SKM-1 (cell line): Measurements from ENCODE around the gene ENOX2.

Source experiments
- DNase-seq: peaks from one replicate; lab custom pipeline; 2025; ENCODE audit not compliant: unreplicated experiment; lab: John Stamatoyannopoulos, UW

ENOX2 gene

DNA sequence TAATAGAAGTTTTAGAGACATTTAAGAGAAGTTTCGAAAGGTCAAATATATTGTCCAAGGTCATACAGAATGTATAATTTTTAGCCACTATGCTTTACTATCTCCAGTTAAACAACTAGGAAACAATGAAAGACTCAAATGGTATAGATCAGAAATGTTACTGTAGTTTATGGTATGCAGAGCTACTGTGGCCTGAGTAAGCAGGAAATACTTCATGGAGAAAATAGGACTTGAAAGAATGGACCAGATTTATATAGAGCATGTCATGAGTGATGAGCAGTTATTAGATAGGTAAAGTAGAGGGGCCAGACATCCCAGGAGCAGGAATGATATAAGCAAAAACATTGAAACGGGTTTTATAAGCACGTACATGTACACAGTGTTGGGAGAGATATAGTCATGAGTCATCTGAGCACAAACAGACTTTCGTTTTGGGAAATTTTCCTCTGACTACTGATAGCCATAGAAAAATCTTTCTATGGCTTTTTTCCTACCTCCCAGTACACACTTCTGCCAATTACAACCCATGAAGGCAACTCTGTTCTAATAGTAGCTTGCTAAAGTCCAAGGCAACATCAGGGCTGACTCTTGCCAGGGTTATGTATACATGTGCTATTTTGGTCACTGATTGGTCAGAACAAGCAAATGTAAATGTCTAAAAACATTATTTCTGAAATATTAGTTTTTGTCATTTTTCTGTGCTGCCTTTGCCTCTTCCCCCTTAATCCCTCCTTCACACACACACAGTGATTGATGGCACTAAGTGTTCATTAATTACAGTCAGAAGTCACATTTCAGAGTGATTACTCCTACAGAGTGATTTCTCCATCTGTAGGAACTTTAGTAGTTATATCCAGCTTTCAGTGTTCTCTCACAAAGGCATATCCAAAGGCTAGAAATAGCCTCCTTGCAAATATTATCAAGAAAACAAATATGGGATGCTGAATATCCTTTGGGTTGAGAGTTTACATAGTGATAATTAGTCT lies 198.7 kb downstream of the ENOX2 start:
- DNase-seq, result no peak

DNA sequence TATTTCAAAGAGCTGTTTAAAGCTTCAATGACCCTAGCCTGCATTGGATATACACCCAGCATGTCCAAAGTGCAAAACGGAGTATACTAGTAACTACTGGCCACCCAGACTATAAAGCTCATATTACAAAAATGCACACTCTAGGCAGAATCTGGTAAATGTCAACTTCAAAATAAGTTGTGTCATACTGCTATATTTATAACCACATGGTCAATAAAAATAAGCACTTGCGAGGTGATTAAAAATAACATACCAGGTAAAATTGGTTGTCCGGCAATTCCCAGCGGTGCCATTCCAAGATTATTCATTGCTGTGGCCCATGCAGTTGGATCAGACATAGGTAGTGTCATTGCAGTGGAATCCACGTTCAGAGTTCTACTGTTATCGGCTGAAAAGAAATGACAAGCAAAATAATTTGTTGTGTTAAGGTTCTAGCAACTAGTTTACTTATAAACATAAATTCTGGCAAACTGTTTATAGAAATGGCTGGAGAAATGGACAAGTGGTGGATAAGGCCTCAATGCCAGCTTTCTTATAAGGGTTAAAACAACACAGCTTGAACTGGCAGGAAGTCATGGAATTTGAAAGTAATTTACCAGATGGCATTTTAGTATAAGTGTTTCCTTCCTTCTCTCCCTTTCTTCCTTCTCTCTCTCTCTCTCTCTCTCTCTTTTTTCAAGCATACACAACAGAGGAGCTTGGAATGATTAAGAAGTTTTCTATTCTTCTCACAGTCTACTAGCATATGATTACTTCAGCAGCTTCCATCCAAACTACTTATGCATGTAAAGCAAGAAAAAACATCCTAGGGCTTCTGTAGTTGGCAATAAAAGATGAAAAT lies 199.9 kb downstream of the ENOX2 start:
- no peak for DNase-seq

DNA sequence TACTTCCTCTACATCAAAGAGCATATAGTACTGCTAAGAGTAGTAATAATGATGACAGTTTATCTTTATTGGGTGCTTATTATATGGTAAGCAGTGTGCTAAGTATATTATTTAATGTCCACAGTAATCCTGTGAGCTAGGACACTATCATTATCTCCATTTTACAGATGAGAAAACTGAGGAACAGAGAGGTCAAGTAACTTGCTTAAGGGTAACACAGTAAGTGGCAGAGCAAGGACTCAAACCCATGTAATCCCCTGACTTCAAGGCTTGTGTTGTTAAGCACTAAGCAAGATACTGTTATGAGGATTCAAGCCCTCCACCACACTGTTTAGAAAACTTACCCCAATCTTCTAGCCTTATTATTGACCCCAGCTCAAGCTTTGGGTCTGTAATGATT lies 202.4 kb downstream of the ENOX2 start:
- no peak for DNase-seq

DNA sequence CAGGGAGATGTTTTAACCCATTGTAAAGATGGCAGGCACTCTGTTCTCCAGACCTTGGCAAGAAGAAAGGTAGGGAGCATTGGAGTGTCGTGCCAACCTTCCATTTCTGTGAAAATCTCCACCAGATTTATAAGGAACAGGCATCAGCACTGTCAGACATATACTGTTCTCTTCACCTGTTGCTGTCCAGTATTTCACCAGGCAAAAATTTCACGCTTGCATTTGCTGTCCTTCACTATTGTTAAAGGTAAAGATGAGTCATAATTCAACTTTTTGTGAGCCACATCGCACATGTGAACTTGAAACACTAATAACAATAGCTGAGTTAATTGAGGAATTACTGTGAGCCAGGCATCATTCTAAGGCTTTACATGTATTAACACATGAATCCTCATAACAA lies 203.4 kb downstream of the ENOX2 start:
- no peak for DNase-seq

DNA sequence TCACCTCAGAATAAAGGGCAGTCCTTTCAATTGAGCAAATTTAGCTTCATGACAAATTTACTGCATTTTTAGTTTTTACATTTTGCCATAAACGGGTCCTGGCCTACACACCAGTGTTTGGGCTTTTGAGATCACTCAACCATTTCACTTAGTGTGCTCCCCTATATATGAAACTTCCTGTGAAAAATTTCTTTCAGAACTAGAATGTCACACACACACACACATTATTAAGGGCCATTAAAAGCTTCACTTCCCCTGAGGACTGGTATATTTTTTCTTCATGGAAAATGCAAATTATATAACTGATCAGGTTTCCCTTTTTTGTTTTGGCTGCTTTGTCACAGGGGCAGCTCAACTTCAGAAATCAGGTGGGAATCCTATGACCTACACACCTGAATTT lies 206.5 kb downstream of the ENOX2 start:
- no peak for DNase-seq

DNA sequence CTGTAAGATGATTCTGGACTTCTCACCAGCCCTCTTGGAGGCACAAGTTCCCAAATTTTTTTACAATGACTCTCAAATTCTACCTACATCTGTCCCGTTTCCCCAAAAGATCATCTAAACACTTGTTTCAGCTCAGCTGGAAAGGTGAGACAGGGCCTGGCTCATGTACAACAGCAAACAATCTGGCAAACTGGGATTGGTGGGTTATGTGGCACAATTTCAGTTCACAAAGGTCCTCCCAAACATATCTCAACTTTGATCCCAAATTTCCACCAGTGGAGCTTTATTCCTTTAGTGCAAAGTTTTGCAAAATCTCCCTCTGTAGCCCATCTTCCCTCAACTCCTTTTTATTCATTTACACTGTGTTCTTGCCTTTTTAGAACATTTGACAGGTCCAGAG lies 207.1 kb downstream of the ENOX2 start:
- DNase-seq, result no peak

DNA sequence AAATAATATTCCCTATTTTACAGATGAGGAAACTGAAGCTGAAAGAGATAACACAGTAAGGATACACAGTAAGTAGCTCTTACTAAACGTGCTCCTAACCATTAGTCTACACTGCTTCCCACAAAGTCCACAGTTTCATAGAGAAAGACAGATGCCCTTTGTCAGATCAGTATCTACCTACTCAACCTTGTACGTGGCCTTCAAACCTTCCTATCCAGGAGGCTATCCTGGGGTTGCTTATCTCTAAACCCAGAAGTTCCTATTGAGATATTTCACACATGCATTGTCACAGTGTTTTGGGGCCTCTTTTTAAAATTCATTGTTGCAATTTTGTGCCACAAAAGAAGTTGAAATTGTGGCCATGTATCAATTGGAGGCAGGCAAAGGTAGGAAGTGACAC lies 208.0 kb downstream of the ENOX2 start:
- DNase-seq, result no peak

DNA sequence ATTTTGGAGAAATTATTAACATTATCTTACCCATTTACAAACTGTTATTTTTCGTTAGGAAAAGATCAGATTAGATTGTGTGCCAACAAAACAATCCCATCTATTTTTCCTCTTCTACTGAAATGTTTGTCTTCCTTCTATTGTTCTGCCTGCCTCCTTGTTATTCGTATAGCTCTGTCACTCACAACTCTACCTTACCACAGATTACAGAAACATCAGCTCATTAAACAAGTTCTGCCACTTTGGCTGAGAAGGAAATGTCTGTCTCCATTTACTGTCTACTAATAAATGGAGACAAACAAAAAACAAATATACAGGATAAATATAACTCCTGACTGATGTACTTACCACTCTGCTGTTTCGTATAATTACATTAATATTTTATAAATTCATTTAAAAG lies 211.4 kb downstream of the ENOX2 start:
- no peak for DNase-seq

DNA sequence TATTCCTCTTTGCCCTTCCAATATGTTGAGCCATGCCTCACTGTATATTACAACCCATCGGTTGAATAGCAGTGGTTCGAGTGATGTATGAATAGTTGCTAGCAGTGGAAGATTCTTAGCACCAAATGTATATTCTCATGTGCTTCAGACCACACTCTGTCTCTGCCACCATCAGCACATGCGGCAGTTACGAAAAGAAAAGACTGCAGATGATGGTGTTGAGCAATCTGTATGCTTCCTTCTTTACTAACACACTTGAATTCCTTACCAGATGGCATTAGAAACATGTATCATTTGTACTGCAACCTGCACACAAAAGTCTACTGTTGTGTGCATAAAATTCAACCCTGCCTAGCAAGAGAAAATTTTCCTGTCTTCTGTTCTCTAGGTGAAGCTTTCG lies 214.6 kb downstream of the ENOX2 start:
- no peak for DNase-seq

DNA sequence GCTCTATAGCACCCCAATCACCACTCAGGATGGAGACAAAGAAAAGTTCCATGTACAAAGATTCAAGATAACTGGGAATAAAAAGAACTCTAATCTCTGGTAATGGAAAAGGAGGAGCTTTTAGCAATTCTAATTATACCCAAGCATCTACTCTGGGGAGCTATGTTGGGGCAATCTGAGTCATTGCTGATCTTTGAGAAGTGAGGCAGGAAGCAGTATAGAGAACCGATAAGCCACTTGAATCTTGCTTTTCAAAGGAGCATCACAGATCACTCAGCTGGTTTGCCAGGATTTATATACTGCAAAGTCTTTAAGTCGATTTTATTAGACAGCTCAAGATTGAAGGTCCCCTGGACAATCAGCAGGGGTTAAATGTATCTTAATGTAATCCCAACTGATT lies 220.0 kb downstream of the ENOX2 start:
- no peak for DNase-seq

DNA sequence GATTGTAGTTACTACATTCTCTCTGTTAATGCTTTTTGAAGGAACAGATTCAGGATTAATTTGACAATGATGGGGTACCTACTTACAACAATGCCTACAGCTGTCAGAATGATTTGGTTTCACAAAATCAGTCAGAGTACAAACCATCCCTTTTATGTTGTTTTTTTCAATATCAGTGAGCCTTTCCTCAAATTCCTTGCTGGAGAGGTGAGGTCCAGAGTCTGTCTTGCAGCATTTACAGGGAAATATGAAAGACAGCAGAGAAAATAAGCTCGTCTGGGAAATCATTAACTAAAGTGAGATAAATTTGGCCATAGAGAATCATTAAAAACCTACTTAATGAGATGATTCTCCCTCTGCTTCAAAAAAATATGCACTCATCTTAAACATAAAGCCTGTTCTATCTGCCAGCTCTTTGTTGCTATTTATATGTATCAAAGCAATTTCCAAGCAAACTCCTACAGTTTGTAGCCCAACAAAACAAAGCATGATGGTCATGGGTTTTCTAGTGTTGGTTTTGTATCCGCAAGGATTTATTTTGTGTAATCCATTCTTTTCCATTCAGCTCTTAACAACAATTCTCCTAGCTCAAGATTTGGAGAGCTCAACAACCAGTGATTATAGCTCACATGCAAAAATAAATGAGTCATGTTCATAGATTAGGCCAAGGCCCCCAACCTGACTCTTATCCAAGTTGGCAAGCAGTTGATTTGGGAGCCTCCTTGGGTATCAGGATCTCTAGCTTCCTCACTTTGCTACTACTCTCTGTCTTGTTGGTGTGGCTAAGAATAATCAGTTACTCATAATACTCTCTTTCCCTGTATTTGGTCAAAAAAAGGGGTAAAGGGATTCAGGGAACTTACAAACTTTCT lies 222.6 kb downstream of the ENOX2 start:
- no peak for DNase-seq

DNA sequence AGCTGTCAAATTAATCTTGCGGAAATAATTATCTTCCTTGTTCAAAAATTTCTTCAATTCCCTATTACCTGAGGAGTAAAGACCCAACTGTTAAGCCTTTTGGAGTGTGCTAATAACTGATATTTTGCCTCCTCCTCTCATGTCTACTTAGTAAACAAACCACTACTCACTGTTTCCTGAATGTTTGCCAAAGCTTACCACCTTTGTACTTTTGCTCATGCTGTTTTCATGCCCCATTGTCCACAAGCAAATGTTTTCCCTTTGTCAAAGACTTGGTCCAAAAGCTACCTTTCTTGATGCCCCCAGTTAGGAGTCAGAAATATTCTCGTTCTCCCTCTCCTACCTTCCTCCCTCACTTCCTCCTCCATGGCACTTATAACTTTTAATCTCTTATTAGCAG lies 226.1 kb downstream of the ENOX2 start:
- DNase-seq, result no peak

DNA sequence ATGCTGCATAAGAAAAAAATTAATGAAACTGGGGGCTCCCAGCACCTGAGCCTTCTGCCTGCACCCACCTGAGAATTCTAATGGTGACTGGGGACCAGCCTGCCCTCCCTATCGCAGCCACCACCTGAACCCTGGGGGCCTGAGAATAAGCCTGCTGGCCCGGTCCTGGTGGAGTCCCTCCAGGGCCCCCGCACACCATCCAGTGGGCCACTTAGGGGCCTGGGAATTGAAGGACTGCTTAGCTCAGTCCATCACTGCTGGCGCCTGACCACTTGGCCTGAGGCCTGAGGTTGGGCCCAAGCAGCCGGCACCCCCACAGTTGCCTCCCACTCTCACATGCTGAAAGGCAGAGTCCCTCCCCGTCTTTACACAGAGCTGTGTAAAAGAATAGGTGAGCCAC lies 230.8 kb downstream of the ENOX2 start:
- no peak for DNase-seq

DNA sequence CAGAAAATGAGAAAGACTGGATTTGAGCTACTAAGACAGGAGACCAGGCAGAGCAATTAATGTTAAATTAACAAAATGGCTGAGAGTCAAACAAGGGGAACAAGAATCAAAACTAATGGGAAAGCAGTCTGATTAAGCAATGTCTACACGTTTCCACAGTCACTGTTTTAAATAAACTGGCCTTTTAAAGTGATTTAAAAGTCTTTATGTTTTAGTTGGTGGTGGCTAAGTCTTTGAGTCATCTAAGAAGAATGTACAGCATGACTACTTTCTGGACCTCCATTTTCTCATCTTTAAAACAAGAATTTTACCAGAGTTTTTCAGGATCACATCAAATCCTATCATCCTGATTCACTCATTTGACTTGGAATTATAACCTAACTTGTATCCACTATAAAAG lies 233.8 kb downstream of the ENOX2 start:
- DNase-seq, result no peak

DNA sequence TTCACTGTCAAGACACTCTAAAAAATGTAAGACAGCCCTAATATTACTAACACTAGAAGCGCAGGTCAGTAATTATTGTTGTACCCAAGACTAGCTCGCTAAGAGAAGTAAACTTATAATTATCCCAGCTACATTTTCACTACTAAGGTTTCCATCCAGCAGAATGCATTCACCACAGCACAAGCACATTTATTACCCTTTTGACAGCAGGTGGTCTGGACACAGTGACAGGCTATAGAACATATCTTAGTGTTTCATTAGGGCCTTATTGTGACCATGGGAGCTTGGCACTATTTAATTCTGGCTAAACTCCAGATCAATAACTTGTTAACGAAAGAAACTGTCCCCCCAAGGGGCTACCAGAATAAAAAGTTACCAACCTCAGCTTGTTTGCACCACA lies 237.7 kb downstream of the ENOX2 start:
- DNase-seq, result no peak

DNA sequence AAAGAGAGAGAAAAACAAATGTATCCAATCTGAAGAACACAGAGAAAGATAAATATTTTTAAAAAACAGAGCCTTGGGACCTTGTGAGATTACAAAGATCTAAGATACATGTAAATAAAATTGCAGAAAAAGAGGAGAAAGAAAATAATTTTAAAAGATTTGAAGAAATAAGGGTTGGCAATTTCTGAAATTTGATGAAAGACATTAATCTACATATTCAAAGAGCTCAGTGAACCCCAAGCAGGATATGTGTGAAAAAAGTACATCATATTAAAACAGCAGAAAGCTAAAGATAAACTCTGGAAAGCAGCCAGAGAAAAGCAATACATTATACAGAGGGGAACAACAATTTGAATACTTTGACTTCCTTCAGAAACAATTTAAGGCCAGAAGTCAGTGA lies 244.7 kb downstream of the ENOX2 start:
- no peak for DNase-seq

DNA sequence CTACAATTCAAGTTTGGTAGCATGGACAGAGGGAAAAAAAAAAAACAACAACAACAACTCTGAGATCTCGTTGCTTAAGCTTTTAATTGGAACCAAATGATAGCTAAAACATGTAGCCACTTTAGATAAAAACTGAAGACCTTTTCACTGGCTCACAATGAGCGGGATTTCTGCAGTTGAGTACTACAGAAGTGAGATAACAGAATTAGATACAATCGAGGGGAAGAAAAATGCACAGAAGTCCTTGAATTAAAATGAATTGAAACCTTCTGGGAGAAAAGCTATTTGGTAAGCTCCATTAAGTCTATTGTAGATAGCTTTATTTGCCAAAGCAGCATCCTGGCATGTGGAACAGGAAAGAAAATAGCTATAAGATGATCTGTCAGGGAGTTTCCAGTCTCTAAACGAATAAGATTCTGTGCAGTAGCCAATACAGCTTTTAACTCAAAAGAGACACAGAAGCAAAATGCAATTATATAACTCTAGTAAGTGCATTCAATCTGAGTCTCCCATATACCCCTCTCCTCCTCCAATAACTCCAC lies 248.5 kb downstream of the ENOX2 start:
- DNase-seq, result no peak

DNA sequence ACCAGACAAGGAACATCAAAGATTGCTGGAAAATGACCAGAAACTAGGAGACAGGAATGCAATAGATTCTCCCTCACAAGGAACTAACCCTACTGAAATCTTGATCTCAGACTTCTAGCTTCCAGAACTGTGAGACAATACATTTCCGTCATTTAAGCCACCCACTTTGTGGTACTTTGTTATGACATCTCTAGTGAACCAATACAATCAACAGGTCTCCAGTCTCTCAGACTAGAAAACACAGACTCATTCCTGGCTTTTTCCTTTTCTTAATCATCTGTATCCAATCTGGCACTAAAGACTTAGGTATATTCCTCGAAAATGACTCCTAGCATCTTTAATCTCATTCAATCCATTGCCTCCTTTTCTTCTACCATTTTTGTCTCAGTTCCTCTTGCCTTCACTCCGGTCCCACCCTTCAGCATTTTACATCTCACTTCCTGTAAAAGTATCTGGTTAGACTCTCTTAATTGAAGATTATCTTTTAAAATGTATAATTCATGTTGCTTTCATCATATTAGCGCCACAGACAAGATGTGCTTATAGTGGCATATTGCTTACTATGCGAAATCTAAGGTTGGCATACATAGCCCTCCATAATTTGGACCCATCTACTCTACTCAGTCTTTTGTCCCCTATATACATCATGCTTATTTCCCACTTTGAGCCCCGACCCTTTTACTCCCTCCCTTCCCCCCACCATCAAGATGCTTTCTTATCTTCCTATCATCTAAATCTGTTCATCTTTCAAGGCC lies 250.0 kb downstream of the ENOX2 start:
- DNase-seq, result no peak

DNA sequence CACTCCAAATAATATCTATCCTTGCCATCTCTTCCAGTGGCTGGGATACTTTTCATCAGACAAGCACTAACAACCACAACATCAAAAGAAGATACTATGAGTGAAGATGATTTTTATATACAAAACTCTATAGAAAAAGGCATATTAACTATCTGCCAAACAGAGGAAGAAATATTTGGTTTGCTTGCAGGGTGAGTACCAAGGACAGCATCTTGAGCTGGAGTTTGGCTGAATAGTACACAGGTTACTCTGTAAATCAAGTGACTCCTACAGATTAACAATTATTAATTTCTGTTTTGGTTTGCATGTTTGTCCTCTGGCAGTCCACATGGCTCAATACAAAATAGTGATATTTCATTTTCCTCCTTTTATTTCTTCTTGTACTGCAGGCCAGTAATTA lies 253.3 kb downstream of the ENOX2 start:
- no peak for DNase-seq

DNA sequence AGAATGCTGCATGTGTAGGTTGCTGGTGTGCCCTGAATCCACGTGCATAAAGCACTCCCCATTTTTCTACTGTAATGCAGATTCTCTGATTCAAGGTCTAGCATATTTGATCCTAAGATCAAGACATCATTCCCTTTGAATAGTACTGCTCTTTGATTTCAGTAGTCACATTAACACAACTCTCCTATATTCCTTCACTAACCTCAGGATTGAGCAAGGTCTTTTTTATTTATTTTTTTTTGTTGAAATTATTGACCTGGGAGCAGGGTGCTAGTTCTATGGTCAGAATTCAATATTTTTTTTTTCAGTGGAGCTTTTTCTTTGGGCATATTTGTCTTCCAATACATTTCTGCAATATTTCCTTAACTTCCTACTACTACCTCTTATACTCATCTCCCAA lies 255.5 kb downstream of the ENOX2 start:
- no peak for DNase-seq
